ENCODE results near the gene AGMO.

The AGMO gene

GRCh38 chr7:15561835-15562234 lies at the start of gene AGMO:
Gene AGMO, minus strand, starts transcription at chr7:15562015.
- no peak for DNase-seq

GRCh38 chr7:15610503-15610902 lies 48.7 kb upstream of the AGMO start:
- DNase-seq, result no peak

GRCh38 chr7:15609287-15609686 lies 47.5 kb upstream of the AGMO start:
- no peak for DNase-seq

GRCh38 chr7:15607529-15608210 lies 45.9 kb upstream of the AGMO start:
- DNase-seq, result no peak

GRCh38 chr7:15606561-15606960 lies 44.7 kb upstream of the AGMO start:
- no peak for DNase-seq

GRCh38 chr7:15604166-15604565 lies 42.4 kb upstream of the AGMO start:
- DNase-seq, result no peak

GRCh38 chr7:15603124-15603523 lies 41.3 kb upstream of the AGMO start:
- DNase-seq, result no peak

- no peak for DNase-seq
Measured at GRCh38 chr7:15602236-15602635, 40.4 kb upstream of the AGMO start.

- no peak for DNase-seq
Measured at GRCh38 chr7:15601175-15601574, 39.4 kb upstream of the AGMO start.

- no peak for DNase-seq
Measured at GRCh38 chr7:15600298-15600697, 38.5 kb upstream of the AGMO start.

GRCh38 chr7:15594461-15594860 lies 32.6 kb upstream of the AGMO start:
- no peak for DNase-seq

- no peak for DNase-seq
Measured at GRCh38 chr7:15593382-15593781, 31.6 kb upstream of the AGMO start.

- no peak for DNase-seq
Measured at GRCh38 chr7:15586266-15586665, 24.5 kb upstream of the AGMO start.

GRCh38 chr7:15584575-15584974 lies 22.8 kb upstream of the AGMO start:
- no peak for DNase-seq

- DNase-seq, result no peak
Measured at GRCh38 chr7:15582773-15583172, 21.0 kb upstream of the AGMO start.

- DNase-seq, result no peak
Measured at GRCh38 chr7:15581352-15581951, 19.6 kb upstream of the AGMO start.

GRCh38 chr7:15580604-15581351 lies 19.0 kb upstream of the AGMO start:
- no peak for DNase-seq

GRCh38 chr7:15577600-15577999 lies 15.8 kb upstream of the AGMO start:
- DNase-seq, result no peak

GRCh38 chr7:15571301-15571878 lies 9.6 kb upstream of the AGMO start:
- no peak for DNase-seq

- DNase-seq, result no peak
Measured at GRCh38 chr7:15567652-15568051, 5.8 kb upstream of the AGMO start.

- no peak for DNase-seq
Measured at GRCh38 chr7:15567036-15567435, 5.2 kb upstream of the AGMO start.

- no peak for DNase-seq
Measured at GRCh38 chr7:15566476-15566875, 4.7 kb upstream of the AGMO start.

- DNase-seq, result no peak
Measured at GRCh38 chr7:15560968-15561367, 847 bp downstream of the AGMO start.

- peak; percentile 65 for DNase-seq
Measured at GRCh38 chr7:15559416-15559928, 2.3 kb downstream of the AGMO start.
